ENCODE results near the gene SLC10A3.

GRCh38 chrX:154512879-154513553 lies 22.6 kb upstream of the SLC10A3 start:
- TF ChIP-seq POLR2A (IDR thresholded peaks at IDR 0.05) (no peak), CTCF (IDR thresholded peaks at IDR 0.05) (no peak)

All from testis (tissue), 2 donors.